RWPE1 (cell line): Measurements from ENCODE around the gene MBD3.

Experiments used
- CTCF ChIA-PET: fragments of 350-600 bp; sonication (Branson Sonifier 250); formaldehyde crosslinking; extraction: SDS; loops from one replicate; lab custom pipeline; 2021; lab: Yijun Ruan, JAX
- POLR2A ChIA-PET: fragments of 400-600 bp; formaldehyde crosslinking; extraction: SDS; loops from one replicate; lab custom pipeline; 2020; ENCODE audit warnings: antibody characterized with exemption; ENCODE audit not compliant: low non-redundant PET; lab: Yijun Ruan, JAX
- DNase-seq: peaks from one replicate; pipeline ENCODE4 v3.0.0; 2012; ENCODE audit warnings: low spot score
- H3K27ac ChIP-seq: fragments of 450-650 bp; 2 replicates; pipeline ENCODE4 v1.5.1; 2017
- CTCF ChIP-seq: fragments of 450-650 bp; conservative IDR thresholded peaks from 2 replicates; pipeline ENCODE4 v1.5.1; 2017; ENCODE audit warnings: low read depth, mild to moderate bottlenecking

Gene MBD3

GRCh38 chr19:1591421-1592023 is 1.1 kb downstream of the MBD3 start:
- ChIA-PET CTCF (interaction anchor here (0.6 to 1.1 kb wide), 3 partner anchors 15 to 45 kb away, joined by 3 read pairs; no protein-coding TSS in a partner anchor), POLR2A (no interaction called here)
- no peak for DNase-seq
- no peak for TF ChIP-seq CTCF
- peak overlapping the region; percentile 99 for H3K27ac ChIP-seq

GRCh38 chr19:1590641-1591397 is 1.8 kb downstream of the MBD3 start:
- CTCF ChIA-PET: interaction anchor here (0.6 to 1.1 kb wide), 4 partner anchors 16 to 44 kb away, joined by 3 read pairs; no protein-coding TSS in a partner anchor
- DNase-seq: no peak
- POLR2A ChIA-PET: interaction anchor here (0.5 to 0.6 kb wide), 5 partner anchors 9 to 556 kb away, joined by 3 to 9 read pairs (median 5); no protein-coding TSS in a partner anchor
- no peak; the same call in 1 of the 2 replicates for TF ChIP-seq CTCF
- H3K27ac ChIP-seq: peak overlapping the region; percentile 99

- DNase-seq: no peak
- ChIA-PET CTCF (interaction anchor here (0.6 to 1.2 kb wide), 2 partner anchors 42 to 101 kb away, joined by 5 to 7 read pairs; no protein-coding TSS in a partner anchor), POLR2A (no interaction called here)
- peak overlapping the region; percentile 99 for H3K27ac ChIP-seq
- TF ChIP-seq CTCF: no peak
These were observed 4.8 kb downstream of the MBD3 start for GRCh38 chr19:1587872-1588271.

- peak overlapping the region; percentile 99; the same call in 1 of the 2 replicates for H3K27ac ChIP-seq
- POLR2A ChIA-PET: no interaction called here
- no peak for DNase-seq
- CTCF ChIA-PET: no interaction called here
- no peak for TF ChIP-seq CTCF
These were observed 7.5 kb downstream of the MBD3 start for GRCh38 chr19:1585243-1585580.

GRCh38 chr19:1584500-1585242 is 8.0 kb downstream of the MBD3 start:
- TF ChIP-seq CTCF: no peak
- ChIA-PET POLR2A (no interaction called here), CTCF (no interaction called here)
- H3K27ac ChIP-seq: peak overlapping the region; percentile 27; the same call in 1 of the 2 replicates
- no peak for DNase-seq

- TF ChIP-seq CTCF: no peak
- no peak for DNase-seq
- ChIA-PET POLR2A (interaction anchor here (1.0 kb wide), 1 partner anchor 8 kb away, joined by 3 read pairs; no protein-coding TSS in a partner anchor), CTCF (no interaction called here)
- peak overlapping the region; percentile 14 for H3K27ac ChIP-seq
These were observed 10.5 kb downstream of the MBD3 start for GRCh38 chr19:1582201-1582600.
